H9 (cell line): Measurements from ENCODE around the gene NUDT22. TPM values are rescaled to one million over a fixed set of nuclear protein-coding genes. Genes with fewer than 3 reads are reported as not detected.
A peak's percentile ranks its signal among the peaks of the same experiment; 100 is the strongest.

ENCODE experiments used
- DNase-seq: peaks from one replicate; pipeline ENCODE4 v3.0.0-alpha.2; 2017
- H2AFZ ChIP-seq: one replicate; pipeline ENCODE4 v1.6.1; 2013; ENCODE audit warnings: mild to moderate bottlenecking, low read length, control low read depth, moderate library complexity
- H2AK5ac ChIP-seq: 2 replicates; pipeline ENCODE4 v1.6.1; 2013; ENCODE audit warnings: low read length, control low read depth, mixed read lengths; ENCODE audit not compliant: insufficient read length
- H2BK120ac ChIP-seq: one replicate; pipeline ENCODE4 v1.6.1; 2013; ENCODE audit warnings: low read depth, mild to moderate bottlenecking, low read length, control low read depth, inconsistent platforms; ENCODE audit not compliant: poor library complexity, severe bottlenecking
- H2BK12ac ChIP-seq: 2 replicates; pipeline ENCODE4 v1.6.1; 2013; ENCODE audit warnings: low read length, control low read depth, mixed read lengths, low read depth; ENCODE audit not compliant: insufficient read length
- H2BK15ac ChIP-seq: 2 replicates; pipeline ENCODE4 v1.6.1; 2013; ENCODE audit warnings: low read depth, low read length, control low read depth
- H2BK20ac ChIP-seq: one replicate; pipeline ENCODE4 v1.6.1; 2013; ENCODE audit warnings: low read depth, mild to moderate bottlenecking, low read length, control low read depth, inconsistent platforms; ENCODE audit not compliant: poor library complexity, severe bottlenecking
- H2BK5ac ChIP-seq: 2 replicates; pipeline ENCODE4 v1.6.1; 2013; ENCODE audit warnings: low read length, control low read depth, mixed read lengths; ENCODE audit not compliant: insufficient read length
- H3K14ac ChIP-seq: 2 replicates; pipeline ENCODE4 v1.6.1; 2013; ENCODE audit warnings: low read length, control low read depth; ENCODE audit not compliant: insufficient read depth
- H3K18ac ChIP-seq: 2 replicates; pipeline ENCODE4 v1.6.1; 2013; ENCODE audit warnings: low read depth, mild to moderate bottlenecking, mixed read lengths, low read length, control low read depth; ENCODE audit not compliant: insufficient read length
- H3K23ac ChIP-seq: 2 replicates; pipeline ENCODE4 v1.6.1; 2013; ENCODE audit warnings: low read length, control low read depth, mixed read lengths, low read depth; ENCODE audit not compliant: insufficient read length
- H3K23me2 ChIP-seq: 2 replicates; pipeline ENCODE4 v1.6.1; 2013; ENCODE audit warnings: low read depth, mild to moderate bottlenecking, mixed read lengths, low read length, control low read depth; ENCODE audit not compliant: insufficient read length, poor library complexity, severe bottlenecking
- H3K27ac ChIP-seq: 2 replicates; pipeline ENCODE4 v1.5.1; 2013; ENCODE audit warnings: low read length, control low read depth, mixed read lengths, low read depth; ENCODE audit not compliant: insufficient read length
- H3K27me3 ChIP-seq: 2 replicates; pipeline ENCODE4 v1.6.1; 2013; ENCODE audit warnings: low read length, control low read depth, inconsistent platforms; ENCODE audit not compliant: insufficient read depth
- H3K4ac ChIP-seq: 2 replicates; pipeline ENCODE4 v1.6.1; 2013; ENCODE audit warnings: low read depth, mild to moderate bottlenecking, control low read depth, inconsistent platforms, low read length, moderate library complexity
- H3K4me1 ChIP-seq: 2 replicates; pipeline ENCODE4 v1.6.1; 2013; ENCODE audit warnings: low read length, control low read depth, inconsistent platforms; ENCODE audit not compliant: insufficient read depth
- H3K4me2 ChIP-seq: 2 replicates; pipeline ENCODE4 v1.6.1; 2013; ENCODE audit warnings: low read length, control low read depth, mixed read lengths; ENCODE audit not compliant: insufficient read length, insufficient read depth
- H3K56ac ChIP-seq: 2 replicates; pipeline ENCODE4 v1.6.1; 2013; ENCODE audit warnings: low read depth, mild to moderate bottlenecking, mixed read lengths, low read length, control low read depth; ENCODE audit not compliant: insufficient read length
- H3K79me1 ChIP-seq: 2 replicates; pipeline ENCODE4 v1.6.1; 2013; ENCODE audit warnings: low read depth, mild to moderate bottlenecking, moderate library complexity, low read length, control low read depth, inconsistent platforms; ENCODE audit not compliant: insufficient read depth, poor library complexity, severe bottlenecking
- H3K79me2 ChIP-seq: 2 replicates; pipeline ENCODE4 v1.6.1; 2013; ENCODE audit warnings: low read length, control low read depth, inconsistent platforms; ENCODE audit not compliant: insufficient read depth
- H3K9ac ChIP-seq: 2 replicates; pipeline ENCODE4 v1.6.1; 2013; ENCODE audit warnings: low read length, control low read depth, mixed read lengths; ENCODE audit not compliant: insufficient read length; ENCODE audit errors: extremely low read depth
- H3K9me3 ChIP-seq: one replicate; pipeline ENCODE4 v1.6.1; 2013; ENCODE audit warnings: low read depth, low read length, inconsistent platforms; ENCODE audit not compliant: control insufficient read depth
- H3T11ph ChIP-seq: one replicate; pipeline ENCODE4 v1.6.1; 2013; ENCODE audit warnings: mild to moderate bottlenecking, low read length, control low read depth, inconsistent platforms
- H4K20me1 ChIP-seq: one replicate; pipeline ENCODE4 v1.6.1; 2013; ENCODE audit not compliant: control insufficient read depth, insufficient read length, insufficient read depth
- H4K5ac ChIP-seq: 2 replicates; pipeline ENCODE4 v1.6.1; 2013; ENCODE audit warnings: low read depth, mild to moderate bottlenecking, mixed read lengths, low read length, control low read depth; ENCODE audit not compliant: insufficient read length
- H4K8ac ChIP-seq: replicated peaks from 2 replicates; pipeline ENCODE4 v1.6.1; 2013; ENCODE audit warnings: low read length, control low read depth, mixed read lengths, low read depth; ENCODE audit not compliant: insufficient read length
- H4K91ac ChIP-seq: 2 replicates; pipeline ENCODE4 v1.6.1; 2013; ENCODE audit warnings: low read depth, mild to moderate bottlenecking, moderate library complexity, mixed read lengths, low read length, control low read depth; ENCODE audit not compliant: insufficient read length
- H3K27ac Mint-ChIP-seq, 3 experiments: 2 replicates in 2 of 3; 3 replicates in 1 of 3; pipeline ENCODE4 v1.8.0; 2020 to 2021; ENCODE audit warnings: mixed read lengths in 3 of 3, mild to moderate bottlenecking in 1 of 3, moderate library complexity in 1 of 3
- H3K27me3 Mint-ChIP-seq: 2 replicates; pipeline ENCODE4 v1.8.0; 2021; ENCODE audit warnings: low read depth, mild to moderate bottlenecking, moderate library complexity, mixed read lengths
- H3K36me3 Mint-ChIP-seq, 3 experiments: 2 replicates in 2 of 3; 3 replicates in 1 of 3; pipeline ENCODE4 v1.8.0; 2020 to 2021; ENCODE audit warnings: low read depth in 3 of 3, mixed read lengths in 3 of 3; ENCODE audit not compliant: insufficient read depth in 1 of 3
- H3K4me1 Mint-ChIP-seq, 2 experiments: 2 replicates each; pipeline ENCODE4 v1.8.0; 2020; ENCODE audit warnings: mixed read lengths in 2 of 2
- H3K4me3 Mint-ChIP-seq, 2 experiments: 2 replicates in 1 of 2; 3 replicates in 1 of 2; pipeline ENCODE4 v1.8.0; 2020 to 2021; ENCODE audit warnings: mild to moderate bottlenecking in 2 of 2, mixed read lengths in 2 of 2, moderate library complexity in 1 of 2
- H3K9me3 Mint-ChIP-seq, 2 experiments: 2 replicates in 1 of 2; 3 replicates in 1 of 2; pipeline ENCODE4 v1.8.0; 2020; ENCODE audit warnings: mild to moderate bottlenecking in 2 of 2, mixed read lengths in 2 of 2, moderate library complexity in 1 of 2
- WGBS: extraction: QIAGEN DNeasy Blood & Tissue Kit; methylation state at CpG from one replicate; pipeline ENCODE4 v1.1.7; 2013; ENCODE audit warnings: missing lambda C conversion rate, low lambda C conversion rate, mixed read lengths; ENCODE audit not compliant: insufficient read length; ENCODE audit errors: extremely low coverage; 5-methylcytosine and 5-hydroxymethylcytosine counted together
- total RNA-seq: library from RNA; stranded (reverse); gene quantifications from 2 replicates; pipeline ENCODE4 v1.2.1, GENCODE V29; 2021
- TF ChIP-seq, protein P1 (sequence below): fragments of 200-600 bp; sonication (generic); conservative IDR thresholded peaks from 3 replicates; pipeline ENCODE4 v1.8.0; 2021; ENCODE audit warnings: antibody characterized with exemption, mild to moderate bottlenecking

Gene NUDT22
- total RNA-seq, 1 experiment from 2014 or later = 39.6 TPM

DNA sequence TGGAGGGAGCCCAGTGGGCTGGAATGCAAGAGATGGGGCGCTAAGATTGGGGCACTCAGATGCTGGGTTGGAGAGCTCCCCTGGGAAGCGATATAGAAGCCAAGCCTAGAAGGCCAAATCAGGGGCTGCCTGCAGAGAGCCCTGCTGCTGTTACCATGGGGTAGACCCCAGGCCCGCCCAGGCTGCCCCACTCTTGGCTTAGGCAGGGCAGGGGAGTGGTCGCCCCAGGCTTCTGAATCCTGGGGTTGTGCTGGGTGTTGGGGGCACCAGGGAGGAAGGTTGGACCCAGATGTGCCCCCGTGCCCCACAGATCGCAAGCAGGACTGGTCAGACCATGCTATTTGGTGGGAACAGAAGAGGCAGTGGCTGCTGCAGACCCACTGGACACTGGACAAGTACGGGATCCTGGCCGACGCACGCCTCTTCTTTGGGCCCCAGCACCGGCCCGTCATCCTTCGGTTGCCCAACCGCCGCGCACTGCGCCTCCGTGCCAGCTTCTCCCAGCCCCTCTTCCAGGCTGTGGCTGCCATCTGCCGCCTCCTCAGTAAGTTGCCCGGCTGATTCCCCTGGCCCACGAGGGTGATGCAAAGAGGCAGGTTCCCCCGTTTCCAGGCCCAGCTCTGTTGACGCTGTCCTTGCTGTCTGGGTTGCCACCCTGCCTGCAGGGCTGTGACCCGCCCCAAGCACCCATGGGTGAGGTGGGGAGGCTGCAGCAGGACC, 15.6 kb upstream of the NUDT22 start:
- Histone ChIP-seq H2BK5ac (no peak overlapping the region), H2BK12ac (no peak overlapping the region), H3K27me3 (no peaks in the 10 kb centered on the region), H2AK5ac (no peak overlapping the region), H4K8ac (no peak overlapping the region), H3T11ph (no peak overlapping the region), H2BK20ac (no peak overlapping the region), H3K4me2 (no peak overlapping the region), H2AFZ (no peak overlapping the region), H3K79me2 (no peaks in the 10 kb centered on the region), H3K4me1 (no peaks in the 10 kb centered on the region), H3K9ac (no peak overlapping the region), H3K14ac (no peak overlapping the region; the same call in 1 of the 2 replicates), H2BK120ac (no peak overlapping the region), H3K18ac (no peak overlapping the region), H4K5ac (no peak overlapping the region), H4K91ac (no peak overlapping the region), H3K23me2 (no peaks in the 10 kb centered on the region), H3K27ac (no peak overlapping the region), H3K9me3 (no peaks in the 10 kb centered on the region), H3K23ac (no peak overlapping the region), H2BK15ac (no peak overlapping the region), H3K4ac (no peak overlapping the region), H3K79me1 (no peaks in the 10 kb centered on the region), H4K20me1 (no peaks in the 10 kb centered on the region), H3K56ac (no peak overlapping the region)
- Mint-ChIP-seq H3K4me1 (no peaks in the 10 kb centered on the region), H3K4me3 (no peak overlapping the region), H3K36me3 (peaks cover 6 to 52% (median 43%) of the 10 kb centered on the region in 3 experiments), H3K27ac (peak overlapping the region in 1 of 3 experiments; percentile 91; a peak in 1 of 7 replicates), H3K27me3 (no peaks in the 10 kb centered on the region), H3K9me3 (no peaks in the 10 kb centered on the region)
- DNase-seq = no peak
- no CpG with 5 or more reads among the region's 24 CpGs for WGBS
- TF ChIP-seq, protein P1, sequence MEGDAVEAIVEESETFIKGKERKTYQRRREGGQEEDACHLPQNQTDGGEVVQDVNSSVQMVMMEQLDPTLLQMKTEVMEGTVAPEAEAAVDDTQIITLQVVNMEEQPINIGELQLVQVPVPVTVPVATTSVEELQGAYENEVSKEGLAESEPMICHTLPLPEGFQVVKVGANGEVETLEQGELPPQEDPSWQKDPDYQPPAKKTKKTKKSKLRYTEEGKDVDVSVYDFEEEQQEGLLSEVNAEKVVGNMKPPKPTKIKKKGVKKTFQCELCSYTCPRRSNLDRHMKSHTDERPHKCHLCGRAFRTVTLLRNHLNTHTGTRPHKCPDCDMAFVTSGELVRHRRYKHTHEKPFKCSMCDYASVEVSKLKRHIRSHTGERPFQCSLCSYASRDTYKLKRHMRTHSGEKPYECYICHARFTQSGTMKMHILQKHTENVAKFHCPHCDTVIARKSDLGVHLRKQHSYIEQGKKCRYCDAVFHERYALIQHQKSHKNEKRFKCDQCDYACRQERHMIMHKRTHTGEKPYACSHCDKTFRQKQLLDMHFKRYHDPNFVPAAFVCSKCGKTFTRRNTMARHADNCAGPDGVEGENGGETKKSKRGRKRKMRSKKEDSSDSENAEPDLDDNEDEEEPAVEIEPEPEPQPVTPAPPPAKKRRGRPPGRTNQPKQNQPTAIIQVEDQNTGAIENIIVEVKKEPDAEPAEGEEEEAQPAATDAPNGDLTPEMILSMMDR = no peak
